Stimulated activated naive CD4-positive, alpha-beta T cell (primary cell): ENCODE results near the gene HEMK1.

Source experiments
- DNase-seq, 6 experiments: peaks; one replicate each; lab custom pipeline; 2025; lab: John Stamatoyannopoulos, UW

Gene HEMK1

GRCh38 chr3:50616003-50616769 is 46.9 kb downstream of the HEMK1 start:
- DNase-seq = peak; percentile 63 to 81 (median 76)

- DNase-seq = peak; percentile 89 to 93 (median 92)
Observed at GRCh38 chr3:50616770-50617095, 47.4 kb downstream of the HEMK1 start.

GRCh38 chr3:50617096-50617791 is 47.9 kb downstream of the HEMK1 start, which contains the start of gene MAPKAPK3:
Gene MAPKAPK3 (plus strand): TSS chr3:50617151. CDS start chr3:50617566, 415 bp downstream.
- peak in 3 of 6 experiments; percentile 46 to 73 (median 71) for DNase-seq

GRCh38 chr3:50617911-50618481 is 48.7 kb downstream of the HEMK1 start:
- DNase-seq = no peak

- no peak for DNase-seq
Observed at GRCh38 chr3:50620420-50620819, 51.1 kb downstream of the HEMK1 start.

GRCh38 chr3:50620820-50621219 is 51.5 kb downstream of the HEMK1 start:
- no peak for DNase-seq

- DNase-seq = no peak
Observed at GRCh38 chr3:50622881-50623280, 53.6 kb downstream of the HEMK1 start.

GRCh38 chr3:50623840-50624474 is 54.6 kb downstream of the HEMK1 start:
- DNase-seq = peak in 4 of 6 experiments; percentile 6 to 27 (median 20)

- DNase-seq = no peak
Observed at GRCh38 chr3:50624634-50625033, 55.3 kb downstream of the HEMK1 start.

- DNase-seq = no peak
Observed at GRCh38 chr3:50625231-50626182, 56.2 kb downstream of the HEMK1 start.

- DNase-seq = no peak
Observed at GRCh38 chr3:50626401-50626800, 57.1 kb downstream of the HEMK1 start.

- no peak for DNase-seq
Observed at GRCh38 chr3:50627407-50628051, 58.2 kb downstream of the HEMK1 start.

GRCh38 chr3:50628601-50629000 is 59.3 kb downstream of the HEMK1 start:
- DNase-seq = no peak

GRCh38 chr3:50630394-50630793 is 61.1 kb downstream of the HEMK1 start:
- no peak for DNase-seq

- DNase-seq = no peak
Observed at GRCh38 chr3:50630877-50631276, 61.6 kb downstream of the HEMK1 start.

GRCh38 chr3:50632450-50632849 is 63.1 kb downstream of the HEMK1 start:
- DNase-seq = no peak

GRCh38 chr3:50633230-50633790 is 64.0 kb downstream of the HEMK1 start:
- no peak for DNase-seq

GRCh38 chr3:50635066-50635465 is 65.7 kb downstream of the HEMK1 start:
- no peak for DNase-seq

GRCh38 chr3:50637011-50637410 is 67.7 kb downstream of the HEMK1 start:
- DNase-seq = no peak

GRCh38 chr3:50637945-50638344 is 68.6 kb downstream of the HEMK1 start:
- DNase-seq = no peak
